Effector memory CD4-positive, alpha-beta T cell (primary cell): ENCODE results near the gene PKD2L2.
"Not testable (repeated sequence)": the region's sequence is repeated elsewhere in the genome, so short reads cannot be mapped to it uniquely, and the experiment has no call there.

Source experiments
- DNase-seq, 3 donors: peaks; one replicate each; pipeline ENCODE4 v3.0.0-alpha.2; 2020
- H3K27ac ChIP-seq: 2 replicates; pipeline ENCODE4 v1.7.0; 2013; ENCODE audit warnings: mild to moderate bottlenecking, low read length, moderate library complexity; ENCODE audit not compliant: insufficient read depth, poor library complexity, severe bottlenecking
- H3K27me3 ChIP-seq: replicated peaks from 2 replicates; pipeline ENCODE4 v1.7.0; 2013; ENCODE audit warnings: mild to moderate bottlenecking, low read length; ENCODE audit not compliant: insufficient read depth, control insufficient read depth, poor library complexity, severe bottlenecking
- H3K36me3 ChIP-seq: 2 replicates; pipeline ENCODE4 v1.7.0; 2013; ENCODE audit warnings: mild to moderate bottlenecking, low read length, moderate library complexity; ENCODE audit not compliant: control insufficient read depth, insufficient read depth
- H3K4me1 ChIP-seq: 2 replicates; pipeline ENCODE4 v1.7.0; 2013; ENCODE audit warnings: low read length, mild to moderate bottlenecking; ENCODE audit not compliant: control insufficient read depth, insufficient read depth, poor library complexity, severe bottlenecking
- H3K4me3 ChIP-seq: 2 replicates; pipeline ENCODE4 v1.7.0; 2013; ENCODE audit warnings: low read length, low read depth, mild to moderate bottlenecking; ENCODE audit not compliant: insufficient read depth, poor library complexity, severe bottlenecking
- H3K9me3 ChIP-seq: 2 replicates; pipeline ENCODE4 v1.7.0; 2013; ENCODE audit warnings: mild to moderate bottlenecking, low read length, moderate library complexity; ENCODE audit not compliant: control insufficient read depth
- total RNA-seq, 3 donors: gene quantifications; one replicate each; lab custom pipeline; 2026; lab: John Stamatoyannopoulos, UW

PKD2L2 gene
- 0.17 to 0.78 (median 0.39) reads per million in 3 donors for total RNA-seq

- peak within 1 kb of the TSS; percentile 69 for H3K4me3 ChIP-seq
- no peaks in the 10 kb centered on the region for H3K27me3 ChIP-seq
- no peaks in the 10 kb centered on the region for H3K36me3 ChIP-seq
- DNase-seq, result peak; percentile 58 to 68 (median 60)
- peak within 1 kb of the TSS; percentile 67 for H3K27ac ChIP-seq
- no peaks in the 10 kb centered on the region for H3K9me3 ChIP-seq
- H3K4me1 ChIP-seq, result peaks cover 5% of the 10 kb centered on the region
Measured at GRCh38 chr5:137888863-137889759, at the start of gene PKD2L2. Gene PKD2L2, plus strand, starts transcription at chr5:137889457. Its CDS starts 35 bp downstream, at chr5:137889492.

GRCh38 chr5:137842296-137842695 is 47.0 kb upstream of the PKD2L2 start:
- Histone ChIP-seq H3K4me3 (no peak overlapping the region), H3K36me3 (no peaks in the 10 kb centered on the region), H3K4me1 (no peaks in the 10 kb centered on the region), H3K9me3 (no peaks in the 10 kb centered on the region), H3K27ac (no peak overlapping the region), H3K27me3 (peaks cover 2% of the 10 kb centered on the region)
- no peak for DNase-seq

DNA sequence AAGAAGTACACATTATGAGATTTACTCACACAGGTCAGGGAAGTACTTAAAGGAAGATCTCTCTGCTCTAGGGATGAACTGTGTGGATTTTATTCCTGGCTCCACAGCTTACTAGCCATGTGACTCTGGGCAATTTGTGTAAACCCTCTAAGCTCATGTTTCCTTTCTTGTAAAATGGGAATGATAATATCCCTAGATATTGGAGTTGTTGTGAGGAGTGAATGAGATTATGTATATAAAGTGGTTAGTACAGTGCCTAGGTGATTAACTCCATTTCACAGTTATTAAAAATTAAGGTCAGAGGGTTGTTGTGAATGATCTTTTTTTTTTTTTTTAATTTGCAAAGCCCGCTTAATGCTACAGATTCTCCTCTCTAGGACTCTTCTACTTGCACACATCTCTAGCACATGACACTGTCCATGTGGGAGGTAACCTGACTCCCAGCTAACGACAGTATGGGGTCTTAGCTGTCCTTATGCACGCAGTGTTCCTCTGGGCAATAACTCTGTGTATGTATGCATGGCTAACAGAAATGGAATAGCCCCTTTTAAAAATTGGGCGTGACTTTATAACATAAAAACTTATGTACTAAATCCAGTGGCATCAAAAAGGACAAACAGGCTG is 45.5 kb upstream of the PKD2L2 start:
- Histone ChIP-seq H3K9me3 (no peaks in the 10 kb centered on the region), H3K4me1 (no peaks in the 10 kb centered on the region), H3K4me3 (no peak overlapping the region), H3K27me3 (peaks cover 2% of the 10 kb centered on the region), H3K27ac (no peak overlapping the region), H3K36me3 (no peaks in the 10 kb centered on the region)
- no peak for DNase-seq

DNA sequence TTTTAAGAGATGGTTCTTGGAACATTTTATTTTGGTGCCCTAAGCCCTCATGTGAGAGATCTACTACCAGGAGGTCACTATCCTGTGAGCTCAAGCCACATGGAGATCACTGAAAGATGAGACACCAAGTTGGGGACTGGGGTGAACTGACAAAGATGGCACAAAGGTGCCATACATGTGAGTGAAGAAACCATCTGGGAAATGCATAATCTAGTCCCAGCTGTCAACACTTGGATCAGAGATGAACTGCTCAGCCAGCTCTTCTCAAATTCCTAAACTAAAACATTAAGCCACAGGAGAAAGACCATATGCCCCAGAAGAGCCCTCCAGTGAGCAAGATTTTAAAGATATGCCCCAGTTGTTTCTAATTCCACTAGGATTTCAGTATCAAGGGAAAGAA is 43.8 kb upstream of the PKD2L2 start:
- Histone ChIP-seq H3K4me3 (no peak overlapping the region), H3K27ac (no peak overlapping the region), H3K4me1 (no peaks in the 10 kb centered on the region), H3K36me3 (no peaks in the 10 kb centered on the region), H3K9me3 (no peaks in the 10 kb centered on the region), H3K27me3 (peaks cover 2% of the 10 kb centered on the region)
- no peak for DNase-seq

DNA sequence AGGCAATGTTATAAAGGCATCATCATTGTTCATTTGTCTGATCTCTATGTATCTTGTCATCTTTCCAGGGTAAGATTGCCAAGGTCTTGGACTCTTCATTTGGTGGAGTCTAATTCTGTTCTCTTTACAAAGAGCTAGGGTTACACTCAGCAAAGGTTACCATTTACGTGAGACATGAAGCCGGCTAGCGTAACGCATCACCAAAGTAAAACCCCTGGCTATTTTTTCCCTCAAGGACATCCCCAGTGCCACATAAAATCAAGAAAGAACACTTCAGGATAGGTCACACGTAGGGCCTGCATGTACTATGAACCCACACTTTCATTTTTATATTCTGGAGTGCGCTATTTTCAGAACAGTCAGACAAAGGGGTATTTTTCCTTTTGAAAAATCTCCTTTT is 41.6 kb upstream of the PKD2L2 start:
- Histone ChIP-seq H3K4me3 (no peak overlapping the region), H3K9me3 (no peaks in the 10 kb centered on the region), H3K36me3 (no peaks in the 10 kb centered on the region), H3K4me1 (no peaks in the 10 kb centered on the region), H3K27me3 (peaks cover 2% of the 10 kb centered on the region), H3K27ac (no peak overlapping the region)
- DNase-seq, result no peak

GRCh38 chr5:137853165-137853564 is 36.1 kb upstream of the PKD2L2 start:
- not testable (repeated sequence) for H3K27me3 ChIP-seq, H3K27ac ChIP-seq, H3K36me3 ChIP-seq, H3K4me1 ChIP-seq, DNase-seq, H3K4me3 ChIP-seq, H3K9me3 ChIP-seq

DNA sequence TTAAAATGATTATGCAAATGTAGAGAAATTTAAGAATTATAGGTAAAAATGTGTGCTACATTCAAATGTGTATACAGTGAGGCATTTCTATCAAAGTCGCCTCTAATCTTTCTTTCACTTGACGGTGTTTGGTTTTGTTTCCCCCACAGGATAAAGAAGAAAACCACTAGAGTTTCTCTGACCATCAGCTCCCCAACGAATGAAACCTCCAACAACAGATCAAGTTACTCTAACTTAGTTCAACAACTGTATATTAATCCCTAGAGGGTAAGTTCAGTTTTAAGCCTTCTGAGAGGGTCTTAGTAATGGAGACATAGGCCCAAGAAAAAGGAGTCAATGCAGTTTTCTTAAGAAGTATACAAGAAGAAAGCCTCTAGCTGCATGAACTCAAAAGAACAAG is 33.1 kb upstream of the PKD2L2 start:
- H3K9me3 ChIP-seq, result no peaks in the 10 kb centered on the region
- no peak overlapping the region for H3K4me3 ChIP-seq
- H3K27me3 ChIP-seq, result no peaks in the 10 kb centered on the region
- peaks cover 4% of the 10 kb centered on the region for H3K4me1 ChIP-seq
- DNase-seq, result no peak
- H3K36me3 ChIP-seq, result no peaks in the 10 kb centered on the region
- no peak overlapping the region for H3K27ac ChIP-seq

DNA sequence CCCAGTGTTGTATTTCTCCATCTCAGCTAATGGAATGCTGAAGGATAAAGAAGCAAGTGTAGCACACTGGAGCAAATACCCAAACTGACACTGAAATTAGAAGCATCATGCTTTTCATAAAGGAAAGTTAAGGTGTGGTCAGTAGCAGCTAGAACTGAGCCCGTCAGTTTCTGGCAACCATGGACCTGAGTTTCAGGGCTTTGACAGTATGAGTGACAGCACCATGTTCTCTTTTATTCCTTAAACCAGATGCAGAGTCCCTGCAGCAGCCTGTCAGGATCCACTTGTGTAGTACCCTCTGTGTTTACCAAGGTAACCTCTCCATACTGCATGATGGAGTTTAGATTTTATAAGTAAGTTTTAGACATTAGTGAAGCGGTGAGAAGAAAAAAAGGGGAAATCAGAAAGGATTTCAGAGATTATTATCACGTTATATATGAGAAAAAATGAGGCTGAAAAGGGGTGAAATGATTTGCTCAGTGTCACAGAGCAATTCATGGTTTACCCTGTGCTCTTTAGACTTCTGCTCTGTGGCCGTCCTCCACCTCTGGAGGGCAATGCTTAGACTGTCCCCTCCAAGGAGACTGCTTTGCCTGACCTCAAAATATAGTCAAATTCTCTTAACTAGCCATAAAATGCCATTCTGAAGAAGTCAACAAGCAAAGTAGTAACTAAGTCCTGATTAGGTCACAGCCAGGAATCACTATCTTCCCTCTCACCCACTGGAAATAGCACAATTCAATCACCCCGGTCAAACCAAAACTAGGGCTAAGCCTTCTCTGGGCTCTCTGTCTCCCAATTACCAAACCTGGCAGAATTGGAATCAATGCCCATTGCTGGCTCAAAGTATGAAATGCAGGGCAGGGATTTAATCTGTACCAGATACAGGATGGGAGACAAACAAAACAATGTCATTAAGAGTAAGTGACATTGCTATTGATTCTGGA is 32.1 kb upstream of the PKD2L2 start:
- no peak overlapping the region for H3K27ac ChIP-seq
- H3K9me3 ChIP-seq, result no peaks in the 10 kb centered on the region
- H3K36me3 ChIP-seq, result no peaks in the 10 kb centered on the region
- no peak for DNase-seq
- H3K27me3 ChIP-seq, result no peaks in the 10 kb centered on the region
- H3K4me1 ChIP-seq, result peaks cover 4% of the 10 kb centered on the region
- no peak overlapping the region for H3K4me3 ChIP-seq

DNA sequence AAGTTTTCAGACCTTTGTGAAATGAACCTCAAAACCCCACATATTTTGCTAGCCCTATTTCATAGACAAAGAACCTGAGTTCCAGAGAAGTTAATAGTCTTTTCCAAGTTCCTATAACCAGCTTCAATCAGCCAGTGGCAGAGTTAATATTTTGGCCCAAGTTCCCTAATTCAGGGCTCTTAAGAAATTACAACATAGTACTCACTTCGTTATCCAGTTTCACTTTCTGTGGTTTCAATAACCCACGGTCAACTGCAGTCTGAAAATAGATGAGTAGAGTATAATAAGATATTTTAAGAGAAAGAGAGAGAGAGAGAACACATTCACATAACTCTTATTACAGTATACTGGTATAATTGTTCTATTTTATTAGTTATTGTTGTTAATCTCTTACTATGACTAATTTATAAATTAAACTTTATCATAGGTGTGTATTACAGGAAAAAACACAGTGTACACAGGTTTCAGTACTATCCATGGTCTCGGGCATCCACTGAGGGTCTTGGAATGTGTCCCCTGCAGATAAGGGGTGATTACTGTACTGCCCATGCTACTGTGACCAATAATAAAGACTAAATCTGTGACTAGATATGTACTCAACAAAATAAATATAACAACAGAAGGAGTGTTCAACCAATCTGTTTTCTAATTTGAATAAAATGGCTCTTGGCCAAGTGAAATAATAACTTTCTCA is 30.9 kb upstream of the PKD2L2 start:
- H3K4me3 ChIP-seq, result no peak overlapping the region
- H3K4me1 ChIP-seq, result peaks cover 4% of the 10 kb centered on the region
- H3K27ac ChIP-seq, result no peak overlapping the region
- DNase-seq, result no peak
- H3K36me3 ChIP-seq, result no peaks in the 10 kb centered on the region
- no peaks in the 10 kb centered on the region for H3K9me3 ChIP-seq
- no peaks in the 10 kb centered on the region for H3K27me3 ChIP-seq
